Psoas muscle (tissue), 8 donors: Measurements from ENCODE around the gene UTP25. TPM values are rescaled to one million over a fixed set of nuclear protein-coding genes. Genes with fewer than 3 reads are reported as not detected.

Source experiments
- ATAC-seq, 4 donors: fragments of 200-7000 bp; cut with Tn5 transposase; one replicate each; pipeline ENCODE4 v1.9.1; 2020; ENCODE audit warnings: moderate library complexity in 3 of 4, mild to moderate bottlenecking in 2 of 4
- DNase-seq, 2 donors: peaks; one replicate each; pipeline ENCODE4 v3.0.0-alpha.2; 2020
- H3K27ac ChIP-seq: fragments of 200-600 bp; one replicate; pipeline ENCODE4 v1.8.0; 2022
- H3K27me3 ChIP-seq, 3 donors: fragments of 200-600 bp in 1 of 3; one replicate each; pipeline versions ENCODE4 v1.6.1 to v1.8.0; 2013 to 2022; ENCODE audit warnings: low read length in 2 of 3, mild to moderate bottlenecking in 2 of 3, moderate library complexity in 1 of 3; ENCODE audit not compliant: insufficient read depth in 3 of 3
- H3K36me3 ChIP-seq, 2 donors: fragments of 200-600 bp in 1 of 2; one replicate each; pipeline versions ENCODE4 v1.6.1 to v1.8.0; 2013 to 2022; ENCODE audit warnings: low read depth in 1 of 2, mild to moderate bottlenecking in 1 of 2, moderate library complexity in 1 of 2; ENCODE audit not compliant: insufficient read depth in 1 of 2
- H3K4me1 ChIP-seq: fragments of 200-600 bp; one replicate; pipeline ENCODE4 v1.8.0; 2022
- H3K4me3 ChIP-seq: fragments of 200-600 bp; one replicate; pipeline ENCODE4 v1.8.0; 2022; ENCODE audit warnings: mild to moderate bottlenecking
- H3K9me3 ChIP-seq: fragments of 200-600 bp; one replicate; pipeline ENCODE4 v1.8.0; 2022
- WGBS, 3 donors: extraction: QIAGEN DNeasy Blood & Tissue Kit; methylation state at CpG; one replicate each; pipeline versions ENCODE4 v1.1.6 to v1.1.7; 2013; 5-methylcytosine and 5-hydroxymethylcytosine counted together
- intact Hi-C, 2 donors: fragments of 100-400 bp; cut with DNase I; formaldehyde crosslinking; loops; one replicate each; pipeline versions ENCODE4 v1.11.0 to v1.14.2; 2022
- polyA plus RNA-seq, 3 donors: library from polyadenylated mRNA; stranded (reverse); fragments of 200-250 nt; gene quantifications; one replicate each; pipeline ENCODE4 v1.2.3, GENCODE V29; 2013
- total RNA-seq, 4 donors: library from RNA; stranded (reverse); fragmentation: NEBNext Ultra II Directional in 2 of 4; extraction: Animal tissue kit (Norgen Biotek cat#: 25700) in 2 of 4; gene quantifications; one replicate each; pipeline versions ENCODE4 v1.2.1 to v1.2.4, GENCODE V29; 2021 to 2023
- TF ChIP-seq, protein P1 (sequence below): fragments of 200-600 bp; IDR thresholded peaks from one replicate; pipeline ENCODE4 v1.8.0; 2022; ENCODE audit warnings: antibody characterized with exemption
- donor health status: healthy with polysubstance abuse.
- donor health status: DM: no; HTN: no; CAD: no; lungs with moderate emphysema.
- donor health status: Bipolar disorder and iron deficiency.
- donor health status: healthy.
- donor health status: DM: yes; HTN: yes; CAD: no.
- donor health status: DM: no; HTN: no; CAD: no.
- donor health status: DM: no; HTN: no; CAD: no.
- donor health status: DM: yes; HTN: yes; CAD: no.

UTP25 gene
- total and polyA plus RNA-seq, 7 donors, result 1.9 to 5.4 (median 3.9) TPM

DNA sequence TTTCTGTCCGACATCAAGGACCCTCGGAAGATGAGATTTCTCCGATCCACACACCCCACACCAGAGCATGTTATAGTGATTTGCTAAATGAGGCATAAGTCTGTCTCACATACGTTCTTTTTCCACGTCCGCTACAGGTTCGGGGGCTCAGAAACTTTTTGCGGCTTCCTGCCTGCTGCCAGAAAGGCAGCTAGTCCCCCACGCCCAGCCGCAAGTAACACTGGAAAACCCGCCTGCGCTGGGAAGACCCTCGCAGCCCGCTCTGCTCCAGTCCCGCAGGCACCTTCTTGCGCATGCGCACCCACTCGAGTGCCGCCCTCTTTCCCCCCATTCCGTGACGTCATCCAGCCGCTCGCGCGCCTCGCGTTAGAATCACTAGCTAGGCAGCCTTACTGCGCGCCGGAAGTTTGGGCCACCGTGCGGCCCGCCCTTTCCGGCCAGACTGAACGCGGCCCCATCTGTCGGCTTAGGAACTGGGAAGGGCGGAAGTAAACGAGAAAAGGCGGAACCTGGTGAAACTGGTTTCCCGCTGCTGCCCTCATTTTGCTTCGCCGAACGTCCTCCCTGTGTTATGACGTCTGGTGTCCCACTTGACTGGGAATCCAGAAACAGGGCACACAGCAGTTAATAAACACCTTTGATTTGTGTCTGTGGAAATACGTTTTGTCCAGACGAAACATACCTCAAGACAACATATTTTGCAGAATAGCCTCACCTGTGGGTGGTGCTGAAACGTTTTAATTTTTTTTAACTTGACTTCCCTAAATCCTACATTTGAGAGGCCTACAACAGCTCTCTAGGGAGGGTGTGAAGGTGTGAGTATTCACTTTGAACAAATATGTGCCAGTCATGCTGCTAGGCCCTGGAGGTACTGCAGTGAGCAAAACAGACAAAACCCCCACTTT is 43.3 kb upstream of the UTP25 start, which contains the start of gene C1orf74:
TSS of gene C1orf74 (minus strand) at position 295 of the 905 bp plus-strand sequence. CDS start 925 bp downstream, outside the sequence.
- peak; percentile 99 for DNase-seq
- Histone ChIP-seq H3K4me1 (peaks cover 11% of the 10 kb centered on the region), H3K27me3 (peaks cover 0 to 20% (median 4%) of the 10 kb centered on the region in 3 donors), H3K9me3 (no peaks in the 10 kb centered on the region), H3K27ac (peak within 1 kb of the TSS; percentile 81), H3K4me3 (peak within 1 kb of the TSS; percentile 86), H3K36me3 (no peaks in the 10 kb centered on the region)
- ATAC-seq, result peak; percentile 100
- WGBS, 3 donors, result 3 to 4% (median 4%) methylated on average over 45 to 48 of the region's 48 CpGs
- intact Hi-C loops, result no loop called here
- TF ChIP-seq, protein P1, sequence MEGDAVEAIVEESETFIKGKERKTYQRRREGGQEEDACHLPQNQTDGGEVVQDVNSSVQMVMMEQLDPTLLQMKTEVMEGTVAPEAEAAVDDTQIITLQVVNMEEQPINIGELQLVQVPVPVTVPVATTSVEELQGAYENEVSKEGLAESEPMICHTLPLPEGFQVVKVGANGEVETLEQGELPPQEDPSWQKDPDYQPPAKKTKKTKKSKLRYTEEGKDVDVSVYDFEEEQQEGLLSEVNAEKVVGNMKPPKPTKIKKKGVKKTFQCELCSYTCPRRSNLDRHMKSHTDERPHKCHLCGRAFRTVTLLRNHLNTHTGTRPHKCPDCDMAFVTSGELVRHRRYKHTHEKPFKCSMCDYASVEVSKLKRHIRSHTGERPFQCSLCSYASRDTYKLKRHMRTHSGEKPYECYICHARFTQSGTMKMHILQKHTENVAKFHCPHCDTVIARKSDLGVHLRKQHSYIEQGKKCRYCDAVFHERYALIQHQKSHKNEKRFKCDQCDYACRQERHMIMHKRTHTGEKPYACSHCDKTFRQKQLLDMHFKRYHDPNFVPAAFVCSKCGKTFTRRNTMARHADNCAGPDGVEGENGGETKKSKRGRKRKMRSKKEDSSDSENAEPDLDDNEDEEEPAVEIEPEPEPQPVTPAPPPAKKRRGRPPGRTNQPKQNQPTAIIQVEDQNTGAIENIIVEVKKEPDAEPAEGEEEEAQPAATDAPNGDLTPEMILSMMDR, result no peak

DNA sequence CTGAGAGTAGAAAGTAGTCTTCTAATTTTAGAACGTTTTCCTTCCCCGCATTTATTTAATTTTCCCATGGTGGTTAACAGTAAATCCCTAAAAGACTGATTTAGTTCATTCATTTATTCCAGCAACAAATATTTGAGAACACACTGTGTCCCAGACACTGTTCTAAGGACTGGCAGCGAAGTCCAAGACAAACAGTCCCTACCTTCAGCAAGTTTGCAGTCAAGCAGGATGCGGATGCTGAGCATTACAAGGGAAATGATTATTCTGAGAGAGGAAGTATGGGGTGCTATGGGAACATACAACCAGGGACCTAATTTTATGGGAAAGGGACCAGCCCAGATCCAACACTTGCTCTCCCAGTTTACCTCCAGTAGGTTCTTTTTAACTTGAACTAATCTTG is 42.2 kb upstream of the UTP25 start:
- H3K27ac ChIP-seq, result no peak overlapping the region
- TF ChIP-seq, protein P1, result no peak
- 93 to 97% (median 96%) methylated on average over 4 of the region's 4 CpGs for WGBS, 3 donors

DNA sequence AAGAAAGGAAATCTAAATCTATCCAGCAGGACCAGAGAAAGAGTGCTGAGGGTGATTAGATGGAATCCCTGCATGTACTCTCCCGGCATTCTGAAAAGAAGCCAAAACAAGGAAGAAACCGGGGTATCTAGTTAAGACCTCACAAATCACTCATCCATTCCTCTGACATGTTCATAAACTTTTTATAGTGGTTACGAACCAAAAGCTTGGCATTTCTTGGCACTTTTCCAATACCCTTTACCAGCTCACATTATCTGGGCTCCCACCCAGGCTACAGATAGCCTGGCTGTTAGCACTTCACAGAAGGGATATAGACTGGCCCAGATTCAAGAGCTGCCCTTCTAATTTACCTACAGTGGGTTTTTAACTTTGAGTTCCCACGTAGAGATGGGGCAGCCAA is 41.6 kb upstream of the UTP25 start:
- no peak for ATAC-seq
- TF ChIP-seq, protein P1, result no peak
- Histone ChIP-seq H3K27me3 (peaks cover 0 to 36% (median 4%) of the 10 kb centered on the region in 3 donors), H3K4me1 (peaks cover 11% of the 10 kb centered on the region), H3K36me3 (no peaks in the 10 kb centered on the region), H3K9me3 (no peaks in the 10 kb centered on the region), H3K4me3 (no peak overlapping the region), H3K27ac (no peak overlapping the region)
- DNase-seq, result no peak
- intact Hi-C loops, result no loop called here
- WGBS, 3 donors, result 46 to 57% (median 50%) methylated on average over 4 of the region's 4 CpGs

More for the DNA sequence above, 42.2 kb upstream of the UTP25 start:
- intact Hi-C loops, result no loop called here
- no peaks in the 10 kb centered on the region for H3K9me3 ChIP-seq
- H3K36me3 ChIP-seq, result no peaks in the 10 kb centered on the region
- peaks cover 11% of the 10 kb centered on the region for H3K4me1 ChIP-seq
- H3K27me3 ChIP-seq, result peaks cover 0 to 31% (median 4%) of the 10 kb centered on the region in 3 donors
- DNase-seq (no peak), ATAC-seq (no peak)
- no peak overlapping the region for H3K4me3 ChIP-seq

DNA sequence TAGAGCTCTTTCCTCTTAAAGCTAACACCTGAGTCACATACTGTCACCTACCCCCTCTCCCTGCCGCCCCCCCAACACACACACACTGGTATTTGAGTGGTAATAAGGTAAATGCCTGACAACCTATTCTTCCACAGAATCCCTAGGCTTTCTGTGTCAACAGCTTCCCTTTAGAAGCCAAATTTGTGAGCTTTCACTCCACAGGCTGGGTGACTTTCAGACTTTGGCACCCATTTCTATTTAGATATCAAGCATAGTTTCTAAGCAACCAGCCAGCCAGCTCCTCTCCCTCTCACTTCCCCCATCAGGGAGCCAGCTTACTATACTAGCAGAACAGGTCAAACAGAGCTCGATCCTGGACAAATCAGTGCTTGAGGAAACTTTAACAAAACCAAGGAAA is 40.2 kb upstream of the UTP25 start:
- intact Hi-C loops, result no loop called here
- DNase-seq, result no peak
- peaks cover 0 to 46% (median 7%) of the 10 kb centered on the region in 3 donors for H3K27me3 ChIP-seq
- no peak for ATAC-seq
- H3K4me1 ChIP-seq, result peaks cover 11% of the 10 kb centered on the region
- no peak overlapping the region for H3K4me3 ChIP-seq
- H3K27ac ChIP-seq, result no peak overlapping the region
- H3K36me3 ChIP-seq, result no peaks in the 10 kb centered on the region
- no peaks in the 10 kb centered on the region for H3K9me3 ChIP-seq
- WGBS, 3 donors, result 43 to 58% (median 53%) methylated on average over 2 of the region's 2 CpGs
- TF ChIP-seq, protein P1, result no peak
